Pons (tissue), 1 donor: ENCODE data around the gene USP49.
"Not testable (repeated sequence)": the region's sequence is repeated elsewhere in the genome, so short reads cannot be mapped to it uniquely, and the experiment has no call there.

Experiments used
- DNase-seq: peaks from one replicate; pipeline ENCODE4 v3.0.0-alpha.2; 2016; ENCODE audit warnings: low spot score

Gene USP49

DNA sequence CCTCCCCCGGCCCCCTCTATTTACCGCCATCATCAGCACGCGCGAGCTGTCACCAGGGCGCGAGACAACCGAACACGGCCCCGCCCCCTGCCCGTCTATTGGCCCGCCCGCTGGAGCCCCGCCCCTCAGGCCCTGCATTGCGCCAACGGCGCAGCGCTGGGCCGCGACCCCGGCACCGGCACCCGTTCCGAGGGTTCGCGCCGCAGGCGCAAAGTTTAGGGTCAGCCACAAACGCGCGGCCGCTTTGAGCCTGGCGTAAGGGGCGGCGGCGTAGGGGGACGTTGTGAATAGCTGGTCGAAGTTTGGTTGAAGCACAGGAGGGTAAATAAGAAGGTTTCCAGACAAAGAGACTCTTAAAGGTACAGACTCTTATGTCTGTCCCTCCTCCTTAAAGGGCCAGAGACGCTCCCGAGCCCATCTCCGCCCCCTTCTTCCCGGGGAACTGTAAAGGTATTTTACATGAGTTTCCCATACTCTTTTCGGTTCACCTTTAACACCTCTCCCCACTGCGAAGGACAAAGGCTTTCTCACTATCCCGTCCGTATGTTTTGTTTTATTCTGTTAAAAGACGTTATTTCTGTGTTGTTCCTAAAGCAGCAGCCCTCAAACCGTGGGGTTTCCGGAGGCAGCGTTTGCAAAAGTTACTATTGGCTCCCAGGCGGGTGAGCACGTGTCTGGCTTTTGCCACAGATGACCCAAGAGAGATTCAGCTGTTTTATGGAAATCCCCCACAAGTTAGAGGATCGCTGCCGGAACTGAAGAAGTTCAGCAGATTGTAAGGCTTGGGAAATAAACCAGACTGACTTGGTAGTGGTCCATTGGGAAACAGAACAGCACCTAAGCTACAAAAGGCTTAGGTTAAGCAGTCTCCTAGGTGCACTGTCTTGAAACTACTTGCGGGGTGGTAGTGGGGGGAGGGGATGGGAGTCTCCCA is at the start of gene USP49:
TSS of gene USP49 (minus strand) at position 76 of the 934 bp plus-strand sequence. CDS start 88,392 bp downstream, outside the sequence.
- DNase-seq: peak; percentile 78

DNA sequence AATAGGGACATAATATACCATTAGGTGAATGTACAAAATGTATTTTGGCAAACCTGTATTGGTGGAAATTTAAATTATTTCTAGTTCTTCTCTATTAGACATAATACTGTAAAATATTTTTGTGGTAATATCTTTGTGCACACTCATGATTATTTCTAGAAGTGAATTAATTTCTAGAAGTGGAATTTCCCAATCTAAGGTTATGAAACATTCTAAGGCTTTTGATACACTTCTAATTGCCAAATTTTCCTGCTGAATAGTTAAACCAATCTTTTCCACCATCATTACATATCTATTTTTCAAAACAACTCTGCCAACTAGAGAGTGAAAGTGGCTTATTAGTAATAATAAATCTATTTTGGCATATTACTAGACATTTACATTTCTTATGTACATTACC is 48.3 kb upstream of the USP49 start:
- no peak for DNase-seq

DNA sequence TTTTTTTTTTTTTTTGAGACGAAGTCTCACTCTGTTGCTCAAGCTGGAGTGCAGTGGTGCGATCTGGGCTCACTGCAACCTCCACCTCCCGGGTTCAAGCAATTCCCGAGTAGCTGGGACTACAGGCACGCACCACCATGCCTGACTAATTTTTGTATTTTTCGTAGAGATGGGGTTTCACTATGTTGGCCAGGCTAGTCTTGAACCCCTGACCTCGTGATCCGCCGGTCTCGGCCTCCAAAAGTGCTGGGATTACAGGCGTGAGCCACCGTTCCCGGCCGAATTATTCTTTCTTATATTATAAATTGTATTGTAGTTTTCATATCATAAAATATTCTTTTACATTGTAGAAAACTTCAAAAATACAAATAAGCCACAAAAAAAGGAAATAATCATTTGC is 47.7 kb upstream of the USP49 start:
- not testable (repeated sequence) for DNase-seq

DNA sequence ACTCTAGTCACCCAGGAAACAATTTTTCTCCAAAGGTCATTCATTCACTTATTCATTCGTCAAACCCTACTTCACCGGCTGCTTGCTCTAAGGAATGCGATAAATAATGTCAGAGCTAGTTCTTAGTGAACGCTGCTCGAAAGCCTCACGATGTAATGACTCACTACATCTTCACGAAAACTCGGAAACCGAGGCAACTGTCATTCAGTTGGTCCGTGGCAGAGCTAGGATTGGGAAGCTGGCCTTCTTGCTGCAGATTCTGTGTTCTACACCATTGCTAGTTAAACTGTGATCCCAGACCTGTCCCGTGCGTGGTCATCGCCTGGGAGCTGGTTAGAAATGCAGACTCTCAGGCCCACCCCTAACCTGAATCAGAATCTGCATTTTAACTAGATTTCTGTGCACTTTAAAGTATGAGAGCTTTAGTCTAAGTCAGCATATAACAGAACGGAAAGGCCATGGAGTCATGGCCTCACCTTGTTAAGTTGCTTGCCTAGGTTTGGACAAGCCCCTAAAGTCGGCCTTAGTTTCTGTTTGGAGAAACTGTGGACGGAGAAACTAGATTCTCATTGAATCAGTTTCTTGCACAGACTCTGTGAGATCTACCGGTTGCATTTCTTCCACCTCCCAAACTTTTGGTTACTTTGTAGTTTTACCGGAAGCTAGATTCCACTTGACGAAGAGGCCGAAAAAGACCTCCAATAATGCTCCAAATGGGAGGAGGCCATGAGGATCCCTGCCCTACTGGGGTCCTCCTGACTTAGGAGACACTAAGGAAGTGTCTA is 47.1 kb upstream of the USP49 start:
- DNase-seq: no peak

DNA sequence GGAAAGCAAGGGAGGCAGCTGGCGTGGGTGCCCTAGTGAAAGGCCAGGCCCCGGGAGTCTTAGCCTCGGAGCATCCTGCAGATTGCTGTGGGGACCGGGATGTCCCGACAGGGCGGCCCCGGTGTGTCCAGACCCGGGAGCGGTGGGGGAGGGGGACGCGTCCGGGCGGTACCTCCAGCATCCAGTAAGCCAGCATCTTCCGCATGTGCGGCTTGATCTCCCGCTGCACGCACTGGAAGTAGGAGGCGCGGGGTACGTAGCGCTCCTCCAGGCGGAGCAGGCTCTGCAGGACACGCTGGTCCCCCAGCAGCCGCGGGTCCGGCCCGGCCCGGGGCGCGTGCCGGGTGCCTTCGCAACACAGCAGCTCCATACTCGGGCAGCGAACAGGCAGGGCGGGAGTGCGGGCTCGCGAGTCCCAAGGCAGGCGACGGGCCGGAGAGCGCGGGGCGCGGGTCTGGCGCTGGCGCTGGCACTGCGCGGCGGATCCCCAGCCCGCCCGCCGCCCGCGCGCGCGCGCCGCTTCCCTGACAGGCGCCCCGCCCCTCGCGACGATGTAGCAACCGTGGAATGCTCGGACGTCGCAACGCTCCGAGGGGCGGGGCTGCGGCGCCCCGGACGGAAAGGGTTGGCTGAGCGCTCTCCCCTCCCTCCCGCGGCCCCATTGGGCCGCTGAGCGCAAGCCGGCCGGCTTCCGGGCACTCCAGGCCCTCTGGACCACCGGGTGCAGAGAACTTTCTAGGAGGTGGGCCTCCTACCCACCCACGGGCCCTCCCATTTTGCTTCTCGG is 46.3 kb upstream of the USP49 start, which contains the start of gene CCND3:
TSS of gene CCND3 (minus strand) at position 529 of the 787 bp plus-strand sequence. CDS start at position 370, 159 bp downstream.
- DNase-seq: peak; percentile 90

DNA sequence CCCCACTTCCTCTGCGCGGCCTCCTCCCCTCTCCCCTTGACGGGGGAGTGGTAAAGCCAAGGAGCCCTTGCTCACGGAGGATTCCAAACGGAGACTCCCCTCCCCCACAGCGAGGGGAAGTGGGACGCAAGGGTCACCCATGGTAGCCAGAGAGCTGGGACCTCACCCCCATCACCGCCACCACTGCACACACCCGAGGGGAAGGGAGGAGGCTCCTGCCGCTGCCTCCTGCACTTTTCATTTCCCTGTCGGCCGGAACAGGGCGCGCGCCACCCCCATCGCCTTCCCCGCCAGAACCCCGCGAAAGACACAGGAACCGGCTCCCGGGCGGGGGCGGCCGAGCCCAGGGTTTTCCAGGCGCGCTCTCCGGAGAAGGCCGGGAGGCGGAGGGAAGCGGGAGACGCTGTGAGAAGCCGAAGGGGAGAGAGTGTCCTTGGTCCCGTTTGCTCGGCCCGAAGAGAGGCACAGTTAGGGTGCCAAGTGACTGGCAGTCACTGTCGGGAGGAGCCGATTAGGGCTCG is 45.6 kb upstream of the USP49 start:
- DNase-seq: no peak

DNA sequence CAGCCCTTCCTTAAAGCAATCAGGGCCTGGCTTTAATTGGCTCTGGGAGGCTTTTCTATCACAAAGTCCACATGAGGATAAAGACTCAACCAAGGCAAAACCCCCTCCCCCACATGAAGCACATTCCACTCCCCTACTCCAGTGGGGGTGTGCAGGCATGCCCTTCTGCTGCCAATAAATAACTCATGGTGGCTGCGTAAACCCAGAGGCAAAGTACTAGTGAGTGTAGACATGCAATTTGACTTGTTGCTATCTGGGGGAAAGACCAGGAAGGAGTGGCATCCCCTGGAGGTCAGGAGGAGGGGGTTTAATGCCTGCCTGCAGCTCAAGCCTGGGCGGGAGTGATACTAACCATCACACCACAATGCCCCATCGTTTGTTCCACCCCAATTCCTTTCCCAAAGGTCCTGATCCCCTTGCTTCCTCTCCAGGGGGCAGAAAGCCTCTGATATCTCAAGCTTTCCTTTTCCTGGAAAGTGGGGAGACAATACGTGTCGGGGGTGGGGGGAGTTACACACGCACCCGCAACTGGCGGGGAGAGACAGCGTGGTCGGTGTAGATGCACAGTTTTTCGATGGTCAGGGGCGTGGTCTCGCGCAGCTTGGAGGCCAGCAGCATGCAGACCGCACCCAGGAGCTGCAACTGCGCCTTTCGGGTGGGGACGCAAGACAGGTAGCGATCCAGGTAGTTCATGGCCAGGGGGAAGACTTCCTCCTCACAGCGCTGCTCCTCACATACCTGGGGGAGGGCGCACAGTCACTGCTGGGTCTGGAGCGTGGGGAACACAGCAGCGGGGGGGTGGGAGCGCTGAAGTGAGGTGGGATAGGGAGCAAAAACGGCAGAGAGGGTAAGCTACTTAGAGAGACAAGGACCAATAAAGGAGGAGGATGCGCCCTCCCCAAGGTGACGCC is 44.9 kb upstream of the USP49 start:
- DNase-seq: no peak

DNA sequence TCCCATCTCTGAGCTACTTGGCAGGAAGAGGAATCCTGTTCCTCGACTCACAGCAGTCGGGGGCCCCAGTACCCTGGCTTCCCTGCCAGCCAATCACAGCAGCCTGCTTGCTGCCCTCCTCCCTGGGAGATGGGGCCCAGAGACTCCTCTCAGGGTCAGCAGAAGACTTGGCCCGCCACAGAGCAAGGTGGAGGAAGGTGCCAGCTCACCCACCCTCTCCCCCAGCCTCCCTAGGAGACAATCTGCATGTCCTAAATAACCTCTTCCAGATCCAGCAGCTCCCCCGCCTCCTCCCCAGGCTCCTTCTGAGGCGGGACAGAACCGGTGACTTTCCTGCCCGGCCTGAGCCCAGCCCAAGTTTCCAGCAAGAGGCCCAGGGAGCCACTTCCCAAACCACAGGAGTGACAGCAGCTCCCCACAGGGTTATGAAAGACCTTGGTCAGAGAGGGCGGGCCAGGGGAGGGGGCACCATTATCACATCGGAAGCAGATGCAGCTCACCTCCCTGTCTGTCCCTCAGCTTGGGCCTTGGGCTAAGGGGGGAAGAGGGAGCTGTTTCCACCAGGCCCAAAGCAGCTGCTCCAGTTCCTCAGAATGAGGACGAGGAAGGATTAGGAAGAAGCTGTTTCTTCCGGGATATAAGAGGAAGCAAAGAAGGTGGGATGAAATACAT is 44.1 kb upstream of the USP49 start:
- no peak for DNase-seq

DNA sequence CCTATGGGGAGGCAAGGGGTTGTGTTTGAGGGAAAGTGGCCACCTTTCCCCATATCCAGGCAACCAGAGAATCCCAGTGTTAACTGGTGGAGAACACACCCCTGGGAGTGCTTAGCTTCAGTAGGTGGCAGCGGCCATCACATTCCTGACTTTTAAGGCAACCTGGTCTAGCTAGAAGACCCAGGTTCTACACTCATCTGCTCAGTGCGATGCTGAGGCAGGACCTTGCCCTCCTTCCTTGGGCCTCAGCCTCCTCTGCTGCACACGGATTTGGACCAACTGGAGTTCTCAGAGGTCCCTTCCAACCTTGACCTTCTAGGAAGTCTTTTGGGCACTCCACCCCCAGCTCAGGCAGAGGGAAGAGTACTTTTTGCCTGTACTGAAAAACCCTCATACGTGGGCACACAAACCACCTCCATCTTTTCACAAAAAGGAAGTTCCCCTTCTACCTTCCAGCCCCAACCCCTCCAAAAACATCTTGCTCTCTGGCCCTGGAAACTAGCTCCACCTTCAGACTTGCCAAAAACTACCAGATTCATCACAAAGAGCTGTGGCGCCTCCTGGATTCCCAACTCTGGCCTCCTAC is 43.5 kb upstream of the USP49 start:
- no peak for DNase-seq

DNA sequence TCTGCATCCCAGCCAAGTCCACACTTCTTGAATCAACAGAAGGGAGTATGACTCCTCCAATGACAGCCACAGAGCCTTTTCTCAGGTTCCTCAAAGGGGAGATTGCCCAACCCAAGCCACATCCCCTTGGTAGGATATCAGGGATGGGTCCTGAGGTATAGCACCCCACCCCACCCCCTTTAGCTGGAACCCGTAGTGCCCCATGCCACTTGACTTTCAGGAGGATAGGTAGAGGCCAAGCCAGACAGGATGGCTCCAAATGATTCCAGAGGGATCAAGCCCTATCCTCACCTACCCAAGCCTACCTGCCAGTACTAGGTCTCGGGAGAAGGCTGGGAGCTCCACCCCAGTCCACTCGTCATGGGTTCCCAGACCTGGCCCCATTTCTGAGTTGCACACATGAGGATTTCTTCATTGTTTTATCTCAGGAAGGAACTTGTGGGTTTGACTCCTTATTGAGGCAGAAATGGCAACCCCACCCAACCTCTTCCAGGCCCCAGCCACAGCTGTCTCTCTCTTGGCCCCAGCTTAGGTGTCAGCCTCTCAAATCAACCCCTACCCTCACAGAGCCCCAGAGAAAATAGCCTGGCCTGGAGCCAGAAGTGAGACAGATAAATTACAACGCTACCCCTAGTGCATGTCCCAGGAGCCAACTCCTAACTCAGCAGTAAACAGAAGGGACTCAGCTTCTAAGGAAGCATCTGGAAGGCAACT is 42.8 kb upstream of the USP49 start:
- no peak for DNase-seq

DNA sequence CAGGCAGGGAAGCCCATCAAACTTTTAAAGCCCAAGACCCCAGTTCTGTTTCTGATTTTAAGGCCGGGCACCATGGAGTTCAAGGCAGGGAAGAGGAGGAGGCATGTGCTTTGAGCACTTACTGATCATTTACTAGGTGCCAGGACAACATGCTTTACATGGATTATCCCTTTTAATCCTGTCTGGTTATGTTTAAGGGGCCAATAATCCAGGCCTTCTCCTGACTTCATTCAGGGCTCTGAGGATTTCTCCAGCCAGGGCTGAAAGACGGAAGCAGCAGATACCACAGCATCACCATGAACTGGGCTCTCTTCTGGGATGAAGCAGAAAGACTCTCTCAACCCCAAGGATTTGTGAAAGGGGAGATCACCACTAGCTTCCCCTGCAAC is 42.3 kb upstream of the USP49 start:
- no peak for DNase-seq

DNA sequence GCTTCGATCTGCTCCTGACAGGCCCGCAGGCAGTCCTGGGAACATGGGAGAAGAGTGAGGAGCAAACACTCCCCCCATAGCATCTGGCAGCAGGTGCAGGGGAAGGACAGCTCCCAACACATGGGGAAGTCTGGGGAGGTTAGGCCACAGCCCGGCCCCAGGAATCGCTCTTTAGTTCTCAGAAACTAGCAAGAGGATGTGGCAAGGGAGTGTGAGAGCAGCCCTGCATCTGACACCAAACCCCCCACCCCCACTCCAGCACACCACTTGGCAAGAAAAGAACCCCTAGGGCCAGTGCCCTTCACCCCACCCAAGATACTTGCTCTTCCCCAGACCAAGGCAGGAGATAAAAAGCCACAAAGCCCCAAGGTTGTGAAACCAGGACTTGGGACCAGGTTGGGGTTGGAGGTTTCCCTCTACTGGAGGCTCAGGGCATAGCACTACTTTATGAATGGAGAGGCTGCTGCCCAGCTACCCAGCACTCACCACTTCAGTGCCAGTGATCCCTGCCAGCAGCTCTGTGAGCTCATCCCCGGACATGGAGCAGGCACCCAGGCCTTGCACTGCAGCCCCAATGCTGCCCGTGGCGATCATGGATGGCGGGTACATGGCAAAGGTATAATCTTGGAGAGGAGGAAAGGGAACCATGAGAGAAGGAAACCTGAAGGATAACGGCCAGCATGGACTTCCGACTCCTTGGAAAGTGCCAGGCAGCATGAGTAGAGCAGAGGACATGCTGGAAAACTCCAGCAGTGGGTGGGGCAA is 41.1 kb upstream of the USP49 start:
- DNase-seq: peak; percentile 95

DNA sequence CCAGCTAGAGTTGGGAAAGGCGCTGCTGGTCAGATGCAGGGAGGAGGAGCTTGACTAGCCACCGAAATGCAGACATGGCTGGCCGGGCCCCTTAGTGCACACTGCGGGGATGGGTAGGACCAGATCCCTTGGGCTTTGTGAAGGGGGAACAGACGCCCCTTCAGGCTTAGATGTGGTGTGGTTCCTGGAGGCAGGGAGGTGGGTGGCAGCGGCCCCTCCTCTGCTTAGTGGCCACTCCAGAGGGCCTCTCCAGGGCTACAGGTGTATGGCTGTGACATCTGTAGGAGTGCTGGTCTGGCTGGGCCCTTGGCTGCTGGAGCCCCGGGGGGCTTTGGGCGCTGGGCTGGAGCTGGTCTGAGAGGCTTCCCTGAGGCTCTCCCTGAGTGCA is 40.5 kb upstream of the USP49 start:
- DNase-seq: no peak

DNA sequence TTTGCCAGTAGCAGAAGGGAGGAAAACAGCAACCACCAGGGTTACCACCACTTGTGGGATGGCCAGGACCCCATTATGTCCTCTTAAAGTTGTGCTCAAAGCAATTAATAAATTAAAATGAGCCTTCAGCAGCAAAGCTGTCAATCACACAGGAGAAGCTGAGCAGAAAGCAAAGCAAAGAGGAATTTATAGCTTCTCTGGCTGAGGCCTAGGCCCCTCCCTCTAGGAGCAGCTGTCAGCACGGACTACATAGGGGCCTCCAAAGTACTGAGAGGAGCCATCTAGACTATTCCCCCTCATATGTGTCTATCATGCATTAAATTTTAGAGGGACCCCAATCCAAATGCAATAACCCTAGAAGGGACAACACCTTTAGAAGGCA is 40.0 kb upstream of the USP49 start:
- DNase-seq: no peak

DNA sequence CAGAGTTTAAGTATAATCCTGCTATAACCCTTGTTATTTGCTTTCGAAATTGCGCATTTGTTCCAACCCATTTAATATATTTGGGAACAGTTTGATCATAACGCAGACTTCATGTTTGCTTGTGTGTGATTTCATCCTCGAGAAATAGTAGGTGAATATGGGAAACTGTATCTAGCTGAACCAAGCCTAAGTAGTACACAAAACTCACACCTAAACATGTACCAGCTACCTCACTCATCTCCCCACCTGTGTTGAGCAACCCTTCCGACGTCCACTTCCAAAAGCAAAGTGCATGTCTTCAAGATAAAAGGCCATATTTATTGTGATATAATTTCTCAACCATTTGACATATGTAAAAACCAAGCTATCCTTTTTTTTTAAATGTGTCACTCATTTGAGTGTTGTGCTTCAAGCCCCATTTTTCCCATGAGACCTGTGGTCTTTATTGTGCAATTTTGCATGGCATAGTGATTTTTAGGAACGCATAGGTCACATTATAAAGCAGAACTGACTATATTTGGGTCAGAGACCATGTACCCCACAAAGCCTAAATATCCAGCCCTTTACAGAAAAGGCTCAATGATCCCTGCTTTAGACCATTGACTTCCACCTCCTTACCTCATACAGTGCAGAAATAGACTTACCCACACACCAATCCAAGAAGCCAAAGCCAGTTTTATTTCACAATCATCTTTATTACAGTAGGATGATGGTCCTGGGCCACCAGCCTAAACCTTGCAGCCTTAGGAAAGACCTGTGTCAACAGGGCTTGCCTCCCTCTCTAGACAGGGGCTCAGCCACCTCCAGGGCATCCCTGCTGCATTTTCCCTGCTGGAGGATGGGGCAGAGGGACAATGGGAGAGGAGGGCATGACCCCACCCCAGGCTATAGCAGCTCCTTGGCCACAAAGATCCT is 39.4 kb upstream of the USP49 start:
- no peak for DNase-seq

DNA sequence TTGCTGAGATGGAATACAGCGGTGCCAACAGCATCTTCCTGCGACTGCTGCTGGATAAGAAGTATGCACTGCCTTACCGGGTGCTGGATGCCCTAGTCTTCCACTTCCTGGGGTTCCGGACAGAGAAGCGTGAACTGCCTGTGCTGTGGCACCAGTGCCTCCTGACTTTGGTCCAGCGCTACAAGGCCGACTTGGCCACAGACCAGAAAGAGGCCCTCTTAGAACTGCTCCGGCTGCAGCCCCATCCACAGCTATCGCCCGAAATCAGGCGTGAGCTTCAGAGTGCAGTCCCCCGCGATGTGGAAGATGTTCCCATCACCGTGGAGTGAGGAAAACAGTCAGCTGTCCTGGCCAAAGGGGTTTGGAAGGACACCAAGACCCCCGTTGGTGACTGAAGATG is 37.2 kb upstream of the USP49 start:
- no peak for DNase-seq

DNA sequence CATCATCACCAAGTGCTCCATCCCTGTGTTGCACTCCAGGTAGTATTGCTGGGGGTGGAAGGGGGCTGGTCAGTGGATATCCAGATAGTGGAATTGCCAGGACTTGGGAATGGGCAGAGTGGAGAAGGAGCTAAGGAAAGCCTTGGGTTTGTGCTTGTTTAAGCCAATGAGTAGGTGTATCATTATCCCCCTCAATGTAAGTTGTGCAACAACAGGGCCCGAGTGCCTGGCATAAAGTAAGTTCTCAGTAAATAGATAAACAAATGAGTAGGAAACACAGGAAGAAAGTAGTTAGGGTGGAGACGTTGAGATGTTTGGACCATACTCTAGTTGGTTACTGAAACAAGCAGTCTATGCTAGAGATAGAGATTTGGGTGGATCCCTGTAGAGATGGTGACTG is 36.6 kb upstream of the USP49 start:
- DNase-seq: no peak
